Activated CD4-positive, alpha-beta T cell treated with anti-CD3 and anti-CD28 coated beads for 1 hour (primary cell): ENCODE data around the gene TPT1.
"Not testable (repeated sequence)": the region's sequence is repeated elsewhere in the genome, so short reads cannot be mapped to it uniquely, and the experiment has no call there.

ENCODE experiments used
- DNase-seq: peaks from one replicate; pipeline ENCODE4 v3.0.0-alpha.2; 2020

TPT1 gene

GRCh38 chr13:45341034-45341798, at the start of gene TPT1:
TPT1 (minus strand) TSS chr13:45341183; CDS start chr13:45341069, 114 bp downstream.
- peak; percentile 100 for DNase-seq

- not testable (repeated sequence) for DNase-seq
Measured at GRCh38 chr13:45390348-45390747, 49.4 kb upstream of the TPT1 start.

- DNase-seq, result no peak
Measured at GRCh38 chr13:45388664-45389063, 47.7 kb upstream of the TPT1 start.

GRCh38 chr13:45386892-45387575, 46.1 kb upstream of the TPT1 start:
- not testable (repeated sequence) for DNase-seq

GRCh38 chr13:45385907-45386553, 45.0 kb upstream of the TPT1 start:
- DNase-seq, result no peak

- DNase-seq, result no peak
Measured at GRCh38 chr13:45385320-45385719, 44.3 kb upstream of the TPT1 start.

- no peak for DNase-seq
Measured at GRCh38 chr13:45384474-45385174, 43.6 kb upstream of the TPT1 start.

GRCh38 chr13:45382739-45383138, 41.8 kb upstream of the TPT1 start:
- not testable (repeated sequence) for DNase-seq

- no peak for DNase-seq
Measured at GRCh38 chr13:45381196-45381595, 40.2 kb upstream of the TPT1 start.

GRCh38 chr13:45380708-45381107, 39.7 kb upstream of the TPT1 start:
- not testable (repeated sequence) for DNase-seq

- DNase-seq, result not testable (repeated sequence)
Measured at GRCh38 chr13:45379516-45379915, 38.5 kb upstream of the TPT1 start.

- not testable (repeated sequence) for DNase-seq
Measured at GRCh38 chr13:45378786-45379185, 37.8 kb upstream of the TPT1 start.

- DNase-seq, result not testable (repeated sequence)
Measured at GRCh38 chr13:45377314-45377713, 36.3 kb upstream of the TPT1 start.

GRCh38 chr13:45376651-45377050, 35.7 kb upstream of the TPT1 start:
- not testable (repeated sequence) for DNase-seq

GRCh38 chr13:45374917-45375316, 33.9 kb upstream of the TPT1 start:
- no peak for DNase-seq

- DNase-seq, result no peak
Measured at GRCh38 chr13:45373162-45373547, 32.2 kb upstream of the TPT1 start.

- DNase-seq, result no peak
Measured at GRCh38 chr13:45372189-45373161, 31.5 kb upstream of the TPT1 start.

GRCh38 chr13:45370922-45371406, 30.0 kb upstream of the TPT1 start:
- peak; percentile 29 for DNase-seq

- no peak for DNase-seq
Measured at GRCh38 chr13:45369116-45369515, 28.1 kb upstream of the TPT1 start.

- no peak for DNase-seq
Measured at GRCh38 chr13:45368571-45368970, 27.6 kb upstream of the TPT1 start.

- no peak for DNase-seq
Measured at GRCh38 chr13:45368005-45368404, 27.0 kb upstream of the TPT1 start.

GRCh38 chr13:45367358-45367757, 26.4 kb upstream of the TPT1 start:
- DNase-seq, result peak; percentile 86
